Measurements from ENCODE around the gene AP3B1.

The AP3B1 gene

GRCh38 chr5:78287833-78288232, 6.7 kb downstream of the AP3B1 start:
- TF ChIP-seq, protein P1, sequence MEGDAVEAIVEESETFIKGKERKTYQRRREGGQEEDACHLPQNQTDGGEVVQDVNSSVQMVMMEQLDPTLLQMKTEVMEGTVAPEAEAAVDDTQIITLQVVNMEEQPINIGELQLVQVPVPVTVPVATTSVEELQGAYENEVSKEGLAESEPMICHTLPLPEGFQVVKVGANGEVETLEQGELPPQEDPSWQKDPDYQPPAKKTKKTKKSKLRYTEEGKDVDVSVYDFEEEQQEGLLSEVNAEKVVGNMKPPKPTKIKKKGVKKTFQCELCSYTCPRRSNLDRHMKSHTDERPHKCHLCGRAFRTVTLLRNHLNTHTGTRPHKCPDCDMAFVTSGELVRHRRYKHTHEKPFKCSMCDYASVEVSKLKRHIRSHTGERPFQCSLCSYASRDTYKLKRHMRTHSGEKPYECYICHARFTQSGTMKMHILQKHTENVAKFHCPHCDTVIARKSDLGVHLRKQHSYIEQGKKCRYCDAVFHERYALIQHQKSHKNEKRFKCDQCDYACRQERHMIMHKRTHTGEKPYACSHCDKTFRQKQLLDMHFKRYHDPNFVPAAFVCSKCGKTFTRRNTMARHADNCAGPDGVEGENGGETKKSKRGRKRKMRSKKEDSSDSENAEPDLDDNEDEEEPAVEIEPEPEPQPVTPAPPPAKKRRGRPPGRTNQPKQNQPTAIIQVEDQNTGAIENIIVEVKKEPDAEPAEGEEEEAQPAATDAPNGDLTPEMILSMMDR (conservative IDR thresholded peaks at IDR 0.05) = no peak
- no peak overlapping the region for H3K27ac ChIP-seq

DNA sequence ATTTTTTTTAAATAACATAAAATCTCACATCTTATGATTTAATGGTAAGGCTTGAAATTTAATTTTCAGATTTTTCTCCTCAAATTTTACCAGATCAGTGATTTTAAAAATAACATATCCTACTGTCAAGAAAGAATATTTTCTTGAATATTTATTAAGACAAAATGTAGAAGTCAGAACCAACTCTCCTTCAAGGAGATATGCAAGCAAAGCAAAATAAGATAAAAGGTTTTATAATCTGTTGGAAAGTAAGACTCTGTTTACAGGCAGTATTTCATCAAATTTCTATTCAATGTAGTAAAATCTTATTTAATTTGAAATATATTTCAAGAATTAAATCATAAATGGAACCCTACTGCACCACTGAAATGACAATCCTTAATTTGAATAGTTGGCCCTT, 7.3 kb downstream of the AP3B1 start:
- TF ChIP-seq, protein P1 (conservative IDR thresholded peaks at IDR 0.05) = no peak
- no peak overlapping the region for H3K27ac ChIP-seq

DNA sequence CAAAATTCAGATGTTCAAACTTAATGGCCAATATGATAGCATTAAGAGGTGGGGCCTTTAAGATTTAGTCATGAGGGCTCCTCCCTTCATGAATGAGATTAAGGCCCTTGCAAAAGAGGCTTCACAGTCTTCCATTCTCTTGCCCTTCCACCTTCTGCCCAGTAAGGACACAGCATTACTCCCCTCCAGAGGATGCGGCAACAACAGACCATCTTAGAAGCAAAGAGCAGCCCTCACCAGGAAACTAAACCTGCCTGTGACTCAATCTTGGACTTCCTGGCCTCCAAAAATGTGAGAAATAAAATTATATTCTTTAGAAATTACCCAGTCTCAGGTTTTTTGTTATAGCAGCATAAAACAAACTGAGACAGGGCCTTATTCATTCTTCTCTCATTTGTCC, 8.2 kb downstream of the AP3B1 start:
- TF ChIP-seq, protein P1 (conservative IDR thresholded peaks at IDR 0.05) = no peak

GRCh38 chr5:78283802-78284201, 10.7 kb downstream of the AP3B1 start:
- no peak overlapping the region for H3K27ac ChIP-seq
- TF ChIP-seq, protein P1 (conservative IDR thresholded peaks at IDR 0.05) = no peak

More for the DNA sequence above, 8.2 kb downstream of the AP3B1 start:
- H3K27ac ChIP-seq = no peak overlapping the region

DNA sequence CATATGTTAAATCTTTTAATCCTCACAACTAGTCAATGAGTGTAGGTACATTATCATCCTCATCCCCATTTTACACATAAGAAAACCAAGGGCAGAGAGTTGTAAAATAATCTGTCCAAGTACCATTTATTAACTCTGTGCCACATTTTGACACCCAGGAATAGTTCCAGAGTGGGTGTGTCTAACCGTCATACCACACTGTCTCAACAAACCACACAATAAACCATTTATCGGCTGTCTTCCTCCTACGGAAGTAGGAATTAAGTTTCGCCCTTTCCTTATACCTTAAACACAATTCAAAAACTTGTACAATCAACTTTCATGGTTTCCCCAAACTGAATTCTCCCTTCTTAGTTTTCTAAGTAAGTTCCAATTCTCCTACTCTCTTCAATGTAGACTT, 11.4 kb downstream of the AP3B1 start:
- TF ChIP-seq, protein P1 (conservative IDR thresholded peaks at IDR 0.05) = no peak
- no peak overlapping the region for H3K27ac ChIP-seq

DNA sequence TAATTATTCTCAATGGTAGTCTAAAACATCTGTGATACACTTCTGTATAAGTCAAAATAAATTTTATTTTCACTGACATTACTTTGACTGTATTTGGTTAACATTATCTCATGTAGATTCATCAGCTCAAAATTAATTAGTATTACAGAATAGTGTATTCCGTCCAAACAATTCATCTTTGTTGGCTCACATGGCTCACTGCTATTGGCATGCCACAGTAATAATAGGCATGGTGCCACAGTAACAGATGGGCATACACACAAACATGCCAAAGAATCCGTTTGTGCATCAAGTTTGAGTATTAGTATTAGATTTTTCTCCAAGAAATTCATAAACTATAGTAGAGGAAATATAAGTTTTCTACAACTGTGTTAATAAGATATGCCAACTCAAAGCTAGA, 14.2 kb downstream of the AP3B1 start:
- TF ChIP-seq, protein P1 (conservative IDR thresholded peaks at IDR 0.05) = no peak
- no peak overlapping the region for H3K27ac ChIP-seq

GRCh38 chr5:78279194-78279593, 15.3 kb downstream of the AP3B1 start:
- no peak overlapping the region for H3K27ac ChIP-seq
- TF ChIP-seq, protein P1 (conservative IDR thresholded peaks at IDR 0.05) = no peak

- TF ChIP-seq, protein P1 (conservative IDR thresholded peaks at IDR 0.05) = no peak
- no peak overlapping the region for H3K27ac ChIP-seq
Observed at GRCh38 chr5:78277715-78278114, 16.8 kb downstream of the AP3B1 start.
